GM21619 (cell line): ENCODE results near the gene SLC35F2.
A peak's percentile ranks its signal among the peaks of the same experiment; 100 is the strongest.
"Not testable (repeated sequence)": the region's sequence is repeated elsewhere in the genome, so short reads cannot be mapped to it uniquely, and the experiment has no call there.

Source experiments
- ATAC-seq: cut with Tn5 transposase; IDR thresholded peaks from one replicate; pipeline ENCODE4 v1.9.1; 2021; ENCODE audit not compliant: unreplicated experiment

The SLC35F2 gene, protein sequence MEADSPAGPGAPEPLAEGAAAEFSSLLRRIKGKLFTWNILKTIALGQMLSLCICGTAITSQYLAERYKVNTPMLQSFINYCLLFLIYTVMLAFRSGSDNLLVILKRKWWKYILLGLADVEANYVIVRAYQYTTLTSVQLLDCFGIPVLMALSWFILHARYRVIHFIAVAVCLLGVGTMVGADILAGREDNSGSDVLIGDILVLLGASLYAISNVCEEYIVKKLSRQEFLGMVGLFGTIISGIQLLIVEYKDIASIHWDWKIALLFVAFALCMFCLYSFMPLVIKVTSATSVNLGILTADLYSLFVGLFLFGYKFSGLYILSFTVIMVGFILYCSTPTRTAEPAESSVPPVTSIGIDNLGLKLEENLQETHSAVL

GRCh38 chr11:107858217-107859070 is at the start of gene SLC35F2:
TSS of gene SLC35F2 (minus strand) at chr11:107858787. CDS start at chr11:107858767, 20 bp downstream.
- ATAC-seq = peak; percentile 90

- ATAC-seq = no peak
Observed at GRCh38 chr11:107908211-107908610, 49.6 kb upstream of the SLC35F2 start.

DNA sequence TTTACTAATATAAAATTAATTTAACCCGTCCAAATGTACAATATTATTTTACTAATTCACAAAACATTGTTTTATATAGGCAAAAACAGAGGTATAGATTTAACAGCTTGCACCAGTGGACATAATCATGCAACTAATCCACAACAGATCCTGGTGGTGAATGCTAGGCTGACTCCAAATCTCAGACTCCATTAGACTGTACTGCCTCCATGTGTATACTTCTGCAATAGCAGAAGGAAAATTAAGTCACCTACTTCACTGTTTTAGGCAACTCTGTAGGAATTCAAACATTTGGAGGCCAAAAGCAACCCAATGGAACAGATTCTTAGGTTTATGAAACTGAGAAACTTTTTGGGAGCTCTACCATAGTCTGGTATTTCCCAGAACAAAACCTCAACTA is 39.7 kb upstream of the SLC35F2 start:
- ATAC-seq = peak; percentile 84

GRCh38 chr11:107882095-107882820 is 23.7 kb upstream of the SLC35F2 start:
- ATAC-seq = no peak

- not testable (repeated sequence) for ATAC-seq
Observed at GRCh38 chr11:107881471-107881870, 22.9 kb upstream of the SLC35F2 start.

- no peak for ATAC-seq
Observed at GRCh38 chr11:107876141-107876540, 17.6 kb upstream of the SLC35F2 start.

DNA sequence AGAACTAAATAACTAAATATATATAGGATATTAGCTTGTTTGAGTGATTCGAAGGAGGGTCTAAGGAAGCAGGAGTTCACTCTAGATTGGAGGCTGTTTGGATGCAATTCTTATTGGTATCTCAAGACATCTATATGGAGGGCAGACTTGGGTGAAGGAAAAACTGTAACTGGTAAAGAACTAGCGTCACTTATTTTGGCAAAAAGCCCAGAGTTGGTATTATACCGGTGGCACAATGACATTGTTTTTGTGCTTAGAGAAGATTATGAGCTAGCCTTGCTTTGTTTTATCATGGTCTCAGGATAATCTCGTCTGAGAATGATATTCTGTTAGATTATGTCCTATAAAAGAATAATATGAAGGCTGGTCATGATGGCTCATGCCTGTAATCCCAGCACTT is 6.0 kb upstream of the SLC35F2 start:
- ATAC-seq = no peak

DNA sequence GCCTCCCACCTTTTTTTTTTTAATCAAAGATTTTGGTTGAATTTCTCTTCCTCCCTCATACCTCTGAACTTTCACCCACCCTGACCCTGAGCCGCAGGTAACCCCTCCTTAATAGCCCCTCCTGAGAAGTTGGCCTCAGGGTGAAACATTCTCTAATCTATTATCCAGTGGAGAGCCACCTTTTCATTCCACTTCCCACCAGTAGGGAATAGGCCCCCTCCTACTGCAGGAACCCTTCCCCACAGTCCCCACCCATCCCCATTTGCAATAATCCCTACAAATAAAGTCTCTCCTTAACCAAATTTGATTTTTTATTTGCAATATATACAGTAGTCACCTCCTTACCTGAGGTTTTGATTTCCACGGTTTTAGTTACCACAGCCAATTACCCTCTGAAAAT is 2.1 kb upstream of the SLC35F2 start:
- no peak for ATAC-seq

DNA sequence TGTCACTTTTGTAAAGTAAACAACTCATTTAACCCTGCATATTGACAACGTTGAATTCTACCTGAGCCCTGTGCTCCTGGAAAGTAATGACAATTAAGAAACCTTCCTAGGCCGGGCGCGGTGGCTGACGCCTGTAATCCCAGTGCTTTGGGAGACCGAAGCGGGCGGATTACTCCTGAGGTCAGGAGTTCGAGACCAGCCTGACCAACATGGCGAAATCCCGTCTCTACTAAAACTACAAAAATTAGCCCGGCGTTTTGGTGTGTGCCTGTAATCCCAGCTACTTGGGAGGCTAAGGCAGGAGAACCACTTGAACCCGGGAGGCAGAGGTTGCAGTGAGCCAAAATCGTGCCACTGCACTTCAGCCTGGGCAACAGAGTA is 1.6 kb upstream of the SLC35F2 start:
- not testable (repeated sequence) for ATAC-seq

DNA sequence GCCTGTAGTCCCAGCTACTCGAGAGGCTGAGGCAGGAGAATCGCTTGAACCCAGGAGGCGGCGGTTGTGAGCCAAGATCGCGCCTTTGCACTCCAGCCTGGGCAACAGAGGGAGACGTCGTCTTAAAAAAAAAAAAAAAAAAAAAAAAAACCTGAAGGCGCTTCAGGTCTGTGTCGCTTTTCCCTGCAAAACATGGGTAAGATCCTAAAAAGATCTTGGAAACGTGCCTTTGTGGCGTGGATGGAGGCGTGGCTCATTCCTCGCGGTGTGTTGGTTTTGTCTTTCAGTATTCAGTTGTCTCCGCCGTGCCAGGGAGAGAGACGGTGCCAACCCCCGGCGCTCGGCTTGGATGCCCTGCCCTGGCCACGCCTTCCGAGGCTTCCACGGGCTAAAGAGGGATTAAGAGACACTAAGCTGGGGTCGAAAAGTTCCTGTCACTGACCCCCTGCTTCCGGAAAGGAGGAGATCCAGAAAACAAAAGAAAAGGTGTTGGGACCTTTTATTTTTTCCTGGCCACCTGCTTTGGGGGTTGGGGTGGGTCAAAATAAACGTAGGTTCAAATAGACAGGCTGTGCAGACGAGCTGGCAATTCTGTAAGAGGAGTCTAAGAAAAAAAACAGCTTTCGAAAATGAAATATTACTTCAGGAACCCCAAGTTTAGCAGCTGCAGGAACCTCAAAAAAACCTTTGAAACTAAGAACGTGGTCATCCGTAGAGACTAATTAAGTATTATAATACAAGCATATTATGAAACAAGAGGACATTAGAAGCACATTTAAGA is 1.1 kb upstream of the SLC35F2 start:
- ATAC-seq = no peak

- ATAC-seq = no peak
Observed at GRCh38 chr11:107857550-107858216, 904 bp downstream of the SLC35F2 start.

- no peak for ATAC-seq
Observed at GRCh38 chr11:107856981-107857517, 1.5 kb downstream of the SLC35F2 start.

DNA sequence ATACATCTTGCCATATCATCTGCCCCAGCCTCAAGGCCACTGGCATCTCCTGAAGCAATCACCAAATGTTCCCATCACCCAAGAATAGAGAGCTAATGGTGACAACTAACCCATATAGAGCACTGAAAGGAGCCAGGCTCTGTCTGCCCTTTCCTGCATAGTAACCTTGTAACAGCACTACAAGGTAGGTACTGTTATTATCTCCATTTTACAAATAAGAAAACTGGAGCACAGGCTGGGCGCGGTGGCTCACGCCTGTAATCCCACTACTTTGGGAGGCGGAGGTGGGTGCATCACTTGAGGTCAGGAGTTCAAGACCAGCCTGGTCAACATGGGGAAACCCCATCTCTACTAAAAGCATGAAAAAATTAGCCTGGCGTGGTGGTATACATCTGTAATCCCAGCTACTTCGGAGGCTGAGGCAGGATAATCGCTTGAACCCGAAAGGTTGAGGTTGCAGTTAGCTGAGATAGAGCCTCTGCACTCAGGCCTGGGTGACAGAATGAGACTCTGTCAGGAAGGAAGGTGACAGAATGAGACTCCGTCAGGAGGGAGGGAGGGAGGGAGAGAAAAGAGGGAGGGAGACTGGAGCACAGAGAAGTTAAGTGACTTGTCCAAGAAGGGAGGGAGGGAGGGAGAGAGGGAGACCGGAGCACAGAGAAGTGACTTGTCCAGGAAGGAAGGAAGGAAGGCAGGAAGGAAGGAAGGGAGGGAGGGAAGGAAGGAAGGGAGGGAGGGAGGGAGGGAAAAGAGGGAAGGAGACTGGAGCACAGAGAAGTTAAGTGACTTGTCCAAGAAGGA is 2.2 kb downstream of the SLC35F2 start:
- no peak for ATAC-seq

DNA sequence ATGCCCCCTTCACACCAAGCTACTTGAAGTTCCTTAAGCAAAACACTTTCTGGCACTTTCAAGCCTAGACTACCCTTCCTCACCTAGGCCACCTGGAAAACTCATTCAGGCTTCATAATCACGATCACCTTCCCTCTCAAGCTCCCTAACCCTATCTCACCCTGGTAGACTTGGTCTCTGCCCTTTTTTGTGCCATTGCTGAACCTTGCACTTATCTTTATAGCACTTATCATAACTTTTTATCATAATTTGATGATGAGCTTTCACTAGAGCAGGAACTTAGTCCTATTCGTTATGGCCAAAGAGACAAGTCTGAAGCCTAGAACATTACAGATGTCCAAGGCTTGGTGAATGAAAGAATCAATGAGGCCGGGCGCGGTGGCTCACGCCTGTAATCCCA is 5.5 kb downstream of the SLC35F2 start:
- no peak for ATAC-seq

GRCh38 chr11:107851704-107852310 is 6.8 kb downstream of the SLC35F2 start:
- ATAC-seq = no peak

GRCh38 chr11:107849790-107850189 is 8.8 kb downstream of the SLC35F2 start:
- no peak for ATAC-seq

GRCh38 chr11:107848345-107848744 is 10.2 kb downstream of the SLC35F2 start:
- ATAC-seq = no peak

GRCh38 chr11:107847184-107847583 is 11.4 kb downstream of the SLC35F2 start:
- ATAC-seq = no peak

- no peak for ATAC-seq
Observed at GRCh38 chr11:107844041-107844440, 14.5 kb downstream of the SLC35F2 start.
